ENCODE results near the gene C5orf52. TPM values are rescaled to one million over a fixed set of nuclear protein-coding genes. Genes with fewer than 3 reads are reported as not detected.
"Not testable (repeated sequence)": the region's sequence is repeated elsewhere in the genome, so short reads cannot be mapped to it uniquely, and the experiment has no call there.

C5orf52 gene
- total RNA-seq, 2 donors from 2014 or later: 5.5 to 5.7 TPM

DNA sequence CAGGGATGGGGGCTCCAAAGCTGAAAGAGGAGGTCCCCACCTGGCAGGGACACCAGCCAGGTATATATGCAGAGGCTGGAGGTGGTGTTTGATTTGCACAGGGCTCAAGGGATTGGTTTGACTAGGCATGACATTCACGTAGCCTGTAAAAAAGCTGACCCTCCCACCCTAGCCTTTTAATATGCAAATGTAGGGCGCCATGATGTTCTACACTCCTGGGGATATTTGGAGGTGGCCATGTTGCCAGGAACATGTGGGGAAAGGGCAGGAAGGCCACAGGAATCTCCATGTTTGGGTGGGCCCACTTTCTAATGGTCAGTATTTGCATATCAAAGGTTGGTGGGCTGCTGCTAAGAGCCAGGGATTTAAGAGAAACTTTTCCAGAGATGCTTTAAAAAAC lies 47.9 kb downstream of the C5orf52 start:
- Histone ChIP-seq H3K36me3 (no peaks in the 10 kb centered on the region), H3K9ac (ENCODE audit: low read depth in 2 of 2, low read length in 2 of 2) (no peak overlapping the region), H3K4me3 (no peak overlapping the region), H3K9me3 (no peaks in the 10 kb centered on the region), H3K4me1 (no peaks in the 10 kb centered on the region), H3K27ac (no peak overlapping the region), H3K27me3 (no peaks in the 10 kb centered on the region)
- TF ChIP-seq CTCF (IDR thresholded peaks at IDR 0.05): no peak
- no peak for DNase-seq
- intact Hi-C loops (cut with DNase I): loop anchor here (5.0 to 10.0 kb wide), 3 partner anchors 52 to 394 kb away; no protein-coding TSS in a partner anchor

- no peak overlapping the region for H3K27ac ChIP-seq
- no peaks in the 10 kb centered on the region for H3K9me3 ChIP-seq
- no peaks in the 10 kb centered on the region for H3K4me1 ChIP-seq
- no peaks in the 10 kb centered on the region for H3K36me3 ChIP-seq
- H3K4me3 ChIP-seq: no peak overlapping the region
- no peaks in the 10 kb centered on the region for H3K27me3 ChIP-seq
- intact Hi-C loops (cut with DNase I): no loop called here
- H3K9ac ChIP-seq (ENCODE audit: low read depth in 2 of 2, low read length in 2 of 2): no peak overlapping the region
- DNase-seq: peak; percentile 41
- no peak for TF ChIP-seq CTCF (IDR thresholded peaks at IDR 0.05)
Measured at GRCh38 chr5:157721159-157721558, 49.8 kb downstream of the C5orf52 start.

DNA sequence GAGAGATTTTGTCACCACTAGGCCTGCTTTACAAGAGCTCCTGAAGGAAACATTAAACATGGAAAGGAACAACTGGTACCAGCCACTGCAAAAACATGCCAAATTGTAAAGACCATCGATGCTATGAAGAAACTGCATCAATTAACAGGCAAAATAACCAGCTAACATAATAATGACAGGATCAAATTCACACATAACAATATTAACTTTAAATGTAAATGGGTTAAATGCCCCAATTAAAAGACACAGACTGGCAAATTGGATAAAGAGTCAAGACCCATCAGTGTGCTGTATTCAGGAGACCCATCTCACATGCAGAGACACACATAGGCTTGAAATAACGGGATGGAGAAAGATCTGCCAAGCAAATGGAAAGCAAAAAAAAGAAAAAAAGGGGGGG lies 51.6 kb downstream of the C5orf52 start:
- H3K4me3 ChIP-seq; H3K9me3 ChIP-seq; H3K4me1 ChIP-seq; H3K27me3 ChIP-seq; intact Hi-C loops (cut with DNase I); H3K27ac ChIP-seq; H3K36me3 ChIP-seq; DNase-seq; H3K9ac ChIP-seq (ENCODE audit: low read depth in 2 of 2, low read length in 2 of 2): not testable (repeated sequence)

DNA sequence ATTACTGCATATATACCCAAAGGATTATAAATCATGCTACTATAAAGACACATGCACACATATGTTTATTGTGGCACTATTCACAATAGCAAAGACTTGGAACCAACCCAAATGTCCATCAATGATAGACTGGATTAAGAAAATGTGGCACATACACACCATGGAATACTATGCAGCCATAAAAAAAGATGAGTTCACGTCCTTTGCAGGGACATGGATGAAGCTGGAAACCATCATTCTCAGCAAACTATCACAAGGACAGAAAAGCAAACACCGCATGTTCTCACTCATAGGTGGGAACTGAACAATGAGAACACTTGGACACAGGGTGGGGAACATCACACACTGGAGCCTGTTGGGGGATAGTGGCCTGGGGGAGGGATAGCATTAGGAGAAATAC lies 55.3 kb downstream of the C5orf52 start:
- H3K4me3 ChIP-seq; H3K36me3 ChIP-seq; H3K9me3 ChIP-seq; DNase-seq; intact Hi-C loops (cut with DNase I); H3K9ac ChIP-seq (ENCODE audit: low read depth in 2 of 2, low read length in 2 of 2); H3K27me3 ChIP-seq; H3K4me1 ChIP-seq; H3K27ac ChIP-seq: not testable (repeated sequence)

DNA sequence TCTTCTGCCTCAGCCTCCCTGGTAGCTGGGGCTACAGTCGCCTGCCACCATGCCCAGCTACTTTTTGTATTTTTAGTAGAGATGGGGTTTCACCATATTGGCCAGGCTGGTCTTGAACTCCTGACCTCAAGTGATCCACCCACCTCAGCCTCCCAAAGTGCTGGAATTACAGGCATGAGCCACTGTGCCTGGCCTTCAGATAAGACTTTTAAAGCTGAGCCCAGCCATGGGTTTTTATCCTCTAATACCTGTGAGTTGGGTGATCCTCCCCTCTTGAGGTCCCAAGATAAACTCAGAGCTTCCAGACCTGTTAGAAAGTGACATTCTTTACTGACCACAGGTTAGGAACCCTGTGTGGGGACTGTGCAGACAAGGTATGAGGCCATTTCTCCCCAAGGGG lies 56.5 kb downstream of the C5orf52 start:
- H3K27ac ChIP-seq; H3K36me3 ChIP-seq; intact Hi-C loops (cut with DNase I): not testable (repeated sequence)

More for the DNA sequence above, 56.5 kb downstream of the C5orf52 start:
- not testable (repeated sequence) for H3K27me3 ChIP-seq; DNase-seq; H3K9ac ChIP-seq (ENCODE audit: low read depth in 2 of 2, low read length in 2 of 2); H3K4me3 ChIP-seq; H3K4me1 ChIP-seq; H3K9me3 ChIP-seq

Other genes with a start within 250 kb of the C5orf52 start
- 1 to 10 TPM in 1 of 2 donors, not detected in 1; 1.4 TPM for gene NIPAL4, start 211.3 kb upstream of the C5orf52 start, total RNA-seq
- 10 to 100 TPM in 1 of 2 donors, 1 to 10 TPM in 1; 2.9 to 12.8 TPM for gene ADAM19, start 95.8 kb upstream of the C5orf52 start, total RNA-seq
- gene SOX30, start 19.1 kb upstream of the C5orf52 start, total RNA-seq: under 1 TPM; 0.08 to 0.42 TPM
- 10 to 100 TPM; 15.9 to 23.2 TPM for gene THG1L, start 59.9 kb downstream of the C5orf52 start, total RNA-seq
- gene LSM11, start 72.2 kb downstream of the C5orf52 start, total RNA-seq: 1 to 10 TPM; 5.1 to 6.6 TPM
- 100 to 1,000 TPM; 127 to 183 TPM for gene CLINT1, start 187.6 kb downstream of the C5orf52 start, total RNA-seq